Transverse colon (tissue), 4 donors: ENCODE measurements around the gene P3H2. TPM values are rescaled to one million over a fixed set of nuclear protein-coding genes. Genes with fewer than 3 reads are reported as not detected.
"Not testable (repeated sequence)": the region's sequence is repeated elsewhere in the genome, so short reads cannot be mapped to it uniquely, and the experiment has no call there.

Source experiments
- DNase-seq: peaks from one replicate; pipeline ENCODE4 v3.0.0-alpha.2; 2019
- H3K27ac ChIP-seq, 4 donors: fragments of 200-600 bp; sonication (generic); 2 replicates each; pipeline ENCODE4 v1.5.1; 2016 to 2018; ENCODE audit warnings: inconsistent platforms in 4 of 4
- H3K27me3 ChIP-seq: fragments of 200-600 bp; sonication (generic); 2 replicates; pipeline ENCODE4 v1.5.1; 2017; ENCODE audit warnings: inconsistent platforms
- H3K36me3 ChIP-seq, 4 donors: fragments of 200-600 bp; sonication (generic); 2 replicates each; pipeline ENCODE4 v1.5.1; 2017 to 2019; ENCODE audit warnings: inconsistent platforms in 4 of 4
- H3K4me1 ChIP-seq, 4 donors: fragments of 200-600 bp; sonication (generic); 2 replicates each; pipeline ENCODE4 v1.5.1; 2017 to 2020; ENCODE audit warnings: inconsistent platforms in 4 of 4
- H3K4me3 ChIP-seq, 4 donors: fragments of 200-600 bp; sonication (generic); 1 replicate in 1 of 4; 2 replicates in 3 of 4; pipeline versions ENCODE4 v1.5.1 to v1.6.1; 2017 to 2019; ENCODE audit warnings: inconsistent platforms in 4 of 4
- H3K9me3 ChIP-seq, 2 donors: fragments of 200-600 bp; sonication (generic); 2 replicates each; pipeline ENCODE4 v1.5.1; 2017 to 2019; ENCODE audit warnings: inconsistent platforms in 2 of 2
- CTCF ChIP-seq, 5 experiments: fragments of 200-600 bp in 3 of 5; fragments of 450-650 bp in 2 of 5; sonication (generic) in 3 of 5; IDR thresholded peaks; 1 replicate in 2 of 5; 2 replicates in 3 of 5; pipeline ENCODE4 v1.5.1; 2016 to 2017; ENCODE audit warnings: antibody characterized with exemption in 5 of 5, inconsistent platforms in 3 of 5, mild to moderate bottlenecking in 2 of 5, moderate library complexity in 1 of 5
- EP300 ChIP-seq: sonication (generic); formaldehyde crosslinking; IDR thresholded peaks from one replicate; pipeline ENCODE4 v1.6.1; 2017; ENCODE audit warnings: antibody characterized with exemption, low read depth
- POLR2A ChIP-seq: fragments of 450-650 bp; IDR thresholded peaks from one replicate; pipeline ENCODE4 v1.6.1; 2016; ENCODE audit warnings: antibody characterized with exemption, mild to moderate bottlenecking, moderate library complexity
- POLR2AphosphoS5 ChIP-seq, 3 donors: sonication (generic); formaldehyde crosslinking; IDR thresholded peaks; one replicate each; pipeline ENCODE4 v1.6.1; 2016; ENCODE audit warnings: antibody characterized with exemption in 3 of 3
- WGBS, 2 donors: methylation state at CpG; one replicate each; pipeline ENCODE4 v1.1.5; 2018; ENCODE audit warnings: low coverage in 1 of 2; 5-methylcytosine and 5-hydroxymethylcytosine counted together
- in situ Hi-C, 4 donors: fragments of 200-750 bp; cut with MboI; loops; one replicate each; pipeline versions ENCODE4 v1.15.0 to v1.15.1; 2017; ENCODE audit warnings: low sequenced_read_pairs in 3 of 4, low pct_ligation_motif_present in 1 of 4, low pct_unique_long_range_greater_than_20kb in 1 of 4
- intact Hi-C: fragments of 100-400 bp; cut with DNase I; formaldehyde crosslinking; loops from one replicate; pipeline ENCODE4 v1.15.1; 2023; ENCODE audit warnings: low total_unique reads
- total RNA-seq, 4 donors: library from RNA; depleted of rRNA; stranded (reverse); fragments of >200 nt; gene quantifications; one replicate each; pipeline ENCODE4 v1.1.0, GENCODE V29; 2016

The P3H2 gene
- total RNA-seq, 4 donors from 2014 or later: 26.6 to 153 (median 54.3) TPM

- no peaks in the 10 kb centered on the region for H3K36me3 ChIP-seq
- no peak for TF ChIP-seq CTCF (IDR thresholded peaks at IDR 0.05)
- TF ChIP-seq POLR2A: no peak
- TF ChIP-seq POLR2AphosphoS5 (IDR thresholded peaks at IDR 0.05): no peak
- no peak for TF ChIP-seq EP300
- H3K9me3 ChIP-seq: peaks cover 0 to 2% of the 10 kb centered on the region in 2 donors
- no peak overlapping the region for H3K27ac ChIP-seq
- H3K27me3 ChIP-seq: no peaks in the 10 kb centered on the region
- 53 to 75% methylated on average over 5 of the region's 5 CpGs for WGBS, 2 donors
- intact Hi-C loops (no loop called here), in situ Hi-C loops (no loop called here)
- H3K4me1 ChIP-seq: peaks cover 0 to 6% (median 2%) of the 10 kb centered on the region in 4 donors
- no peak overlapping the region for H3K4me3 ChIP-seq
- no peak for DNase-seq
Observed at GRCh38 chr3:190159902-190160435, 39.3 kb upstream of the P3H2 start.

GRCh38 chr3:190158261-190158660 lies 37.6 kb upstream of the P3H2 start:
- no peaks in the 10 kb centered on the region for H3K27me3 ChIP-seq
- no peak overlapping the region for H3K27ac ChIP-seq
- no peak overlapping the region for H3K4me3 ChIP-seq
- TF ChIP-seq EP300 (no peak), POLR2A (no peak), POLR2AphosphoS5 (IDR thresholded peaks at IDR 0.05) (no peak), CTCF (IDR thresholded peaks at IDR 0.05) (no peak)
- no peaks in the 10 kb centered on the region for H3K36me3 ChIP-seq
- H3K4me1 ChIP-seq: peaks cover 0 to 6% (median 2%) of the 10 kb centered on the region in 4 donors
- in situ Hi-C loops (no loop called here), intact Hi-C loops (no loop called here)
- WGBS, 2 donors: 38 to 40% methylated on average over 1 to 2 of the region's 2 CpGs
- peaks cover 0 to 2% of the 10 kb centered on the region in 2 donors for H3K9me3 ChIP-seq
- DNase-seq: no peak

DNA sequence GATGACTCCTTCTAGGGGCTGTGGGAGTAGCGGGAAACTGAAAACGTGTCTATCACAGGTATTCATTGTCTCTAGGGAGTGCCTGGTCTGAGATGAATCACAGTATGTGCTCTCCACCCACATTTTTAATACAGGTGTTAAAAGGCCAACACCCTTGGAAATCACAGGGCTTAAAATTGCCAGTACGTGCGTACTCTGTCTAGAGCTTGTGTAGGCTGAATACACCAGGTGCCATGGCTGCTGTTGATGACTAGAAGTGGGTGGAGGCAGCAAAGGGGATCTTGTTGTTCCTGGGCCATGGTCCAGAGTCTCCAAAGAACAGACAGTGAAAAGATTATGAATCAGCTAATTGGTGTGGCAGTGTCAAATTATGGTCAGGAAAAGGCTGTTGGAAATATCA lies 35.1 kb upstream of the P3H2 start:
- peak; percentile 15 for TF ChIP-seq POLR2A
- TF ChIP-seq CTCF (IDR thresholded peaks at IDR 0.05): no peak
- TF ChIP-seq EP300: peak; percentile 19
- peak in 2 of 3 donors; percentile 35 to 66 for TF ChIP-seq POLR2AphosphoS5 (IDR thresholded peaks at IDR 0.05)
- WGBS, 2 donors: 20 to 53% methylated on average over 4 of the region's 4 CpGs
- intact Hi-C loops (no loop called here), in situ Hi-C loops (no loop called here)
- H3K36me3 ChIP-seq: no peaks in the 10 kb centered on the region
- no peaks in the 10 kb centered on the region for H3K9me3 ChIP-seq
- DNase-seq: peak; percentile 77
- peaks cover 0 to 18% (median 9%) of the 10 kb centered on the region in 4 donors for H3K4me1 ChIP-seq
- H3K4me3 ChIP-seq: no peak overlapping the region
- no peaks in the 10 kb centered on the region for H3K27me3 ChIP-seq
- peak overlapping the region; percentile 41 to 77 (median 72) for H3K27ac ChIP-seq

- no peak for TF ChIP-seq EP300
- no peak for TF ChIP-seq POLR2A
- no peak for TF ChIP-seq CTCF (IDR thresholded peaks at IDR 0.05)
- TF ChIP-seq POLR2AphosphoS5 (IDR thresholded peaks at IDR 0.05): no peak
- no peaks in the 10 kb centered on the region for H3K36me3 ChIP-seq
- H3K27me3 ChIP-seq: no peaks in the 10 kb centered on the region
- peaks cover 0 to 21% (median 12%) of the 10 kb centered on the region in 4 donors for H3K4me1 ChIP-seq
- H3K4me3 ChIP-seq: no peak overlapping the region
- no peaks in the 10 kb centered on the region for H3K9me3 ChIP-seq
- intact Hi-C loops: no loop called here
- 52 to 65% methylated on average over 3 of the region's 3 CpGs for WGBS, 2 donors
- peak overlapping the region; percentile 30 to 67 (median 59) for H3K27ac ChIP-seq
- in situ Hi-C loops: no loop called here
- no peak for DNase-seq
Observed at GRCh38 chr3:190150681-190151080, 30.0 kb upstream of the P3H2 start.

DNA sequence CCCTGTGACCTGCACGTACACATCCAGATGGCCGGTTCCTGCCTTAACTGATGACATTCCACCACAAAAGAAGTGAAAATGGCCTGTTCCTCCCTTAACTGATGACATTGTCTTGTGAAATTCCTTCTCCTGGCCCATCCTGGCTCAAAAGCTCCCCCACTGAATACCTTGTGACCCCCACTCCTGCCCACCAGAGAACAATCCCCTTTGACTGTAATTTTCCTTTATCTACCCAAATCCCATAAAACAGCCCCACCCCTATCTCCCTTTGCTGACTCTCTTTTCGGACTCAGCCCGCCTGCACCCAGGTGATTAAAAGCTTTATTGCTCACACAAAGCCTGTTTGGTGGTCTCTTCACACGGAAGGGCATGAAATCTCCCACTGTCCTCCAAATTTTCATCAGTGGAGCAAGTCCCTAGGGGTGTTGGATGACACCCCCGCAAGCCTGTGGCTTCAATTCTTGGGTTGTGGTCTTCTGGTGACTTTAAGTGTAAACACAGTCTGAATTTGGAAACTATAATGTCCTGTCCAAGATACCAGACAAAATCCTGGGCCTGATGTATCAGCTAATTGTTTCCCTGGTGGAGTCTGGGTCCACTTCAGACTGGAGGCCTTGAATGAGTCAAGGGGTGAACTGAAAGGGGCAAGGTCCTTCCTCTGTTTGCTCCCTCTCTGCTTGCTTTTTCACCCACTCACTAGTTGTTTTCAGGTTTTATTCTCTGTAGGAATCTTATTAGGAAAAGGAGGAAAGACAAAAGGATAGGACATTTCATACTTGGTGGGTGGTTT lies 29.3 kb upstream of the P3H2 start:
- H3K4me3 ChIP-seq, H3K9me3 ChIP-seq, in situ Hi-C loops, H3K36me3 ChIP-seq, intact Hi-C loops, H3K27me3 ChIP-seq, DNase-seq: not testable (repeated sequence)
- peak overlapping the region; percentile 30 to 67 (median 59) for H3K27ac ChIP-seq
- 82 to 85% methylated on average over 4 to 6 of the region's 6 CpGs for WGBS, 2 donors
- H3K4me1 ChIP-seq: peaks cover 0 to 21% (median 12%) of the 10 kb centered on the region in 4 donors

DNA sequence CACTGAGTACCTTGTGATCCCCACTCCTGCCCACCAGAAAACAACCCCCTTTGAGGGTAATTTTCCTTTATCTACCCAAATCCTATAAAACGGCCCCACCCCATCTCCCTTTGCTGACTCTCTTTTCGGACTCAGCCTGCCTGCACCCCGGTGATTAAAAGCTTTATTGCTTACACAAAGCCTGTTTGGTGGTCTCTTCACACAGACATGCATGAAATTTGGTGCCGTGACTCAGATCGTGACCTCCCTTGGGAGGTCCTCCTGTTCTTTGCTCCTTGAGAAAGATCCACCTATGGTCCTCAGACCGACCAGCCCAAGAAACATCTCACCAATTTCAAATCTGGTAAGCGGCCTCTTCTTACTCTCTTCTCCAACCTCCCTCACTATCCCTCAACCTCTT lies 24.1 kb upstream of the P3H2 start:
- in situ Hi-C loops: not testable (repeated sequence)

More for the DNA sequence above, 24.1 kb upstream of the P3H2 start:
- intact Hi-C loops, H3K9me3 ChIP-seq, H3K4me3 ChIP-seq, DNase-seq, H3K36me3 ChIP-seq, H3K4me1 ChIP-seq, H3K27ac ChIP-seq, H3K27me3 ChIP-seq: not testable (repeated sequence)
- WGBS, 2 donors: 74 to 85% methylated on average over 5 to 7 of the region's 7 CpGs
